ENCODE results near the gene SUMO2. TPM values are rescaled to one million over a fixed set of nuclear protein-coding genes. Genes with fewer than 3 reads are reported as not detected.

Gene SUMO2
- total and polyA plus RNA-seq, 2 of the 13 experiments (the other 11 are each of a cell fraction or from before 2014, with no cell fraction given): 337 to 553 TPM

DNA sequence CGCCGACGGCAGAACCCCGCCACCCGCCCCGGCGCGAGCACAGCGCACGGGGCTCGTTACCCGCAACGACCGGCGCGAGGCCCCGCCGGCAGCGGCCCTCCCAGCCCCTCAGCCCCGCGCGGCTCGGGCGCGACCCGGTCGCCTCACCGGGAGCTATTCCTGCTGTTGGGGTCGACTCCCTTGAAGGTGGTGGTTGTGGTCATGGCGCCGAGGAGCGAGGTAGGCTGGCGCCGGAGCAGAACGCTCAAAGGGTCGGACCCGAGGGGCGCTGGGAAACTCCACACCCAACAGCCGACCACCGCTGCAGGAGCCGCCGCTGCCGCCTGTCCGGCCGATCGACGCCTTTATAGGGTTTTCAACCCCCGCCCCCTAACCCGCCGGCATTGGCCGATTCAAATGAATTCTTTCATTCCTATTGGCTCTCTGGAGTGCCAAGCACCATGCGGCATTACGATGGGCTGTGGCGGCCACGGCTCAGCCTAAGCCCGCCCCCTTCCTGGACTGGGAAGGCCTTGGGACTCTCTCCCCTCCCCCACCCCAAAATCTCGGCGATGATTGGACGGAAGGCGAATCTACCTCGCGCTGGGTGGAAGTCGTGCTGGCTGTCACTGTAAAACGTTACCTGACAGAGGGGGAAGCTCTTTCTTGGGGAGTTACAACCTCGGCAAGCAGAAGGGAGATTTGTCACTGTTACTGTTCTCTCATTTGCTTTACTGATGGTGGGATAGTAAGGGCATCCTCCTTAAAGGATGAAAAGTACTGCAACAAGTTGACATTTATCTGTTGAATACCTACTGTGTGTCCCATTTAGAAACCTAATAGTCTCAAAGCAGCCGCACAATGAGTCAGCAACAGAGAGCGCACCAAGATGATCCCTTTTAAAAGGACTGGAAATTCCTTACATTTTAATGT lies 28.3 kb downstream of the SUMO2 start, which contains the start of gene JPT1 (continued):
- TF ChIP-seq KDM2A (CRISPR knock-in tag; IDR thresholded peaks at IDR 0.05; ENCODE audit: borderline replicate concordance, low read depth) (peak; percentile 92), NCOA2 (CRISPR knock-in tag; IDR thresholded peaks at IDR 0.05) (peak; percentile 58), MYC (CRISPR knock-in tag; IDR thresholded peaks at IDR 0.05; ENCODE audit: borderline replicate concordance) (no peak), ZNF143 (CRISPR knock-in tag; IDR thresholded peaks at IDR 0.05) (no peak), PLRG1 (conservative IDR thresholded peaks at IDR 0.05) (no peak), NBN (conservative IDR thresholded peaks at IDR 0.05) (no peak), TSC22D2 (CRISPR knock-in tag; IDR thresholded peaks at IDR 0.05; ENCODE audit: borderline replicate concordance) (peak; percentile 76; the same call in 1 of the 2 replicates), ZNF850 (CRISPR knock-in tag; conservative IDR thresholded peaks at IDR 0.05) (peak; percentile 59; the same call in 1 of the 2 replicates), DNMT1 (CRISPR knock-in tag; IDR thresholded peaks at IDR 0.05) (no peak), SIN3A (IDR thresholded peaks at IDR 0.05; ENCODE audit: borderline replicate concordance, low read depth, low read length) (peak; percentile 90; the same call in 1 of the 2 replicates), RXRA (CRISPR knock-in tag; IDR thresholded peaks at IDR 0.05) (0 out of 2 replicates have a peak, but pooled peaks have one; percentile 39), WIZ (CRISPR knock-in tag; IDR thresholded peaks at IDR 0.05) (no peak), ESRRA (CRISPR knock-in tag; IDR thresholded peaks at IDR 0.05; ENCODE audit: low read depth) (no peak; the same call in 1 of the 2 replicates), ZNF235 (CRISPR knock-in tag; IDR thresholded peaks at IDR 0.05; ENCODE audit: borderline replicate concordance) (peak; percentile 96; the same call in 1 of the 2 replicates), CHD4 (IDR thresholded peaks at IDR 0.05; ENCODE audit: borderline replicate concordance, low read length) (no peak), MED13 (CRISPR knock-in tag; IDR thresholded peaks at IDR 0.05) (peak; percentile 46; the same call in 1 of the 2 replicates), NFYC (CRISPR knock-in tag; IDR thresholded peaks at IDR 0.05) (peak; percentile 100), ZBTB42 (CRISPR knock-in tag; IDR thresholded peaks at IDR 0.05) (peak; percentile 88), ZNF660 (CRISPR knock-in tag; IDR thresholded peaks at IDR 0.05; ENCODE audit: borderline replicate concordance, low read depth) (no peak)
- TF ChIP-seq, protein P1, sequence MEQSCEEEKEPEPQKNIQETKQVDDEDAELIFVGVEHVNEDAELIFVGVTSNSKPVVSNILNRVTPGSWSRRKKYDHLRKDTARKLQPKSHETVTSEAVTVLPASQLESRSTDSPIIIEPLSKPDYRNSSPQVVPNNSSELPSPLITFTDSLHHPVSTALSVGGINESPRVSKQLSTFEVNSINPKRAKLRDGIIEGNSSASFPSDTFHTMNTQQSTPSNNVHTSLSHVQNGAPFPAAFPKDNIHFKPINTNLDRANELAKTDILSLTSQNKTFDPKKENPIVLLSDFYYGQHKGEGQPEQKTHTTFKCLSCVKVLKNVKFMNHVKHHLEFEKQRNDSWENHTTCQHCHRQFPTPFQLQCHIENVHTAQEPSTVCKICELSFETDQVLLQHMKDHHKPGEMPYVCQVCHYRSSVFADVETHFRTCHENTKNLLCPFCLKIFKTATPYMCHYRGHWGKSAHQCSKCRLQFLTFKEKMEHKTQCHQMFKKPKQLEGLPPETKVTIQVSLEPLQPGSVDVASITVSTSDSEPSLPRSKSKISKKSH (CRISPR knock-in tag; IDR thresholded peaks at IDR 0.05; ENCODE audit: borderline replicate concordance): peak; percentile 94
- TF ChIP-seq, protein P2, sequence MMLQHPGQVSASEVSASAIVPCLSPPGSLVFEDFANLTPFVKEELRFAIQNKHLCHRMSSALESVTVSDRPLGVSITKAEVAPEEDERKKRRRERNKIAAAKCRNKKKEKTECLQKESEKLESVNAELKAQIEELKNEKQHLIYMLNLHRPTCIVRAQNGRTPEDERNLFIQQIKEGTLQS (CRISPR knock-in tag; IDR thresholded peaks at IDR 0.05): no peak
- TF ChIP-seq, protein P3, sequence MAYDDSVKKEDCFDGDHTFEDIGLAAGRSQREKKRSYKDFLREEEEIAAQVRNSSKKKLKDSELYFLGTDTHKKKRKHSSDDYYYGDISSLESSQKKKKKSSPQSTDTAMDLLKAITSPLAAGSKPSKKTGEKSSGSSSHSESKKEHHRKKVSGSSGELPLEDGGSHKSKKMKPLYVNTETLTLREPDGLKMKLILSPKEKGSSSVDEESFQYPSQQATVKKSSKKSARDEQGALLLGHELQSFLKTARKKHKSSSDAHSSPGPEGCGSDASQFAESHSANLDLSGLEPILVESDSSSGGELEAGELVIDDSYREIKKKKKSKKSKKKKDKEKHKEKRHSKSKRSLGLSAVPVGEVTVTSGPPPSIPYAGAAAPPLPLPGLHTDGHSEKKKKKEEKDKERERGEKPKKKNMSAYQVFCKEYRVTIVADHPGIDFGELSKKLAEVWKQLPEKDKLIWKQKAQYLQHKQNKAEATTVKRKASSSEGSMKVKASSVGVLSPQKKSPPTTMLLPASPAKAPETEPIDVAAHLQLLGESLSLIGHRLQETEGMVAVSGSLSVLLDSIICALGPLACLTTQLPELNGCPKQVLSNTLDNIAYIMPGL (CRISPR knock-in tag; IDR thresholded peaks at IDR 0.05; ENCODE audit: borderline replicate concordance in 1 of 2, low read depth in 1 of 2): peak in 1 of 2 experiments; percentile 77; a peak in 3 of 4 replicates
- TF ChIP-seq, protein P4, sequence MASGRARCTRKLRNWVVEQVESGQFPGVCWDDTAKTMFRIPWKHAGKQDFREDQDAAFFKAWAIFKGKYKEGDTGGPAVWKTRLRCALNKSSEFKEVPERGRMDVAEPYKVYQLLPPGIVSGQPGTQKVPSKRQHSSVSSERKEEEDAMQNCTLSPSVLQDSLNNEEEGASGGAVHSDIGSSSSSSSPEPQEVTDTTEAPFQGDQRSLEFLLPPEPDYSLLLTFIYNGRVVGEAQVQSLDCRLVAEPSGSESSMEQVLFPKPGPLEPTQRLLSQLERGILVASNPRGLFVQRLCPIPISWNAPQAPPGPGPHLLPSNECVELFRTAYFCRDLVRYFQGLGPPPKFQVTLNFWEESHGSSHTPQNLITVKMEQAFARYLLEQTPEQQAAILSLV (CRISPR knock-in tag; IDR thresholded peaks at IDR 0.05; ENCODE audit: borderline replicate concordance): no peak; the same call in 1 of the 2 replicates

Measured in HepG2 (cell line).